Stomach smooth muscle (tissue), 2 donors: ENCODE data around the gene CLPTM1L.

Experiments
- H3K27ac ChIP-seq: one replicate; pipeline ENCODE4 v1.7.0; 2013; ENCODE audit warnings: mild to moderate bottlenecking, low read length, inconsistent platforms
- H3K27me3 ChIP-seq, 2 donors: one replicate each; pipeline ENCODE4 v1.7.0; 2013; ENCODE audit warnings: low read length in 2 of 2; ENCODE audit not compliant: insufficient read depth in 2 of 2, control insufficient read depth in 1 of 2
- H3K36me3 ChIP-seq, 2 donors: one replicate each; pipeline ENCODE4 v1.7.0; 2013; ENCODE audit warnings: low read length in 2 of 2; ENCODE audit not compliant: control insufficient read depth in 2 of 2, insufficient read depth in 2 of 2
- H3K4me1 ChIP-seq: one replicate; pipeline ENCODE4 v1.7.0; 2013; ENCODE audit warnings: low read length; ENCODE audit not compliant: control insufficient read depth, insufficient read depth
- H3K4me3 ChIP-seq, 2 donors: one replicate each; pipeline ENCODE4 v1.7.0; 2013; ENCODE audit warnings: low read length in 2 of 2
- H3K9ac ChIP-seq, 2 donors: one replicate each; pipeline ENCODE4 v1.7.0; 2013; ENCODE audit warnings: low read length in 2 of 2, mild to moderate bottlenecking in 1 of 2
- H3K9me3 ChIP-seq, 2 donors: one replicate each; pipeline ENCODE4 v1.7.0; 2013; ENCODE audit warnings: low read length in 2 of 2; ENCODE audit not compliant: control insufficient read depth in 2 of 2
- donor health status: healthy.
- donor health status: Pancreatic carcinoma.

Gene CLPTM1L

GRCh38 chr5:1387059-1387755 is 42.3 kb upstream of the CLPTM1L start:
- Histone ChIP-seq H3K27me3 (peaks cover 19 to 34% of the 10 kb centered on the region in 2 donors), H3K9ac (no peak overlapping the region), H3K4me1 (peaks cover 13% of the 10 kb centered on the region)

GRCh38 chr5:1386274-1386717 is 41.4 kb upstream of the CLPTM1L start:
- Histone ChIP-seq H3K27me3 (peaks cover 17 to 30% of the 10 kb centered on the region in 2 donors), H3K9ac (peak overlapping the region; percentile 36 to 63), H3K4me1 (peaks cover 13% of the 10 kb centered on the region), H3K9me3 (no peaks in the 10 kb centered on the region), H3K36me3 (no peaks in the 10 kb centered on the region), H3K27ac (no peak overlapping the region), H3K4me3 (peak overlapping the region; percentile 80)

More at GRCh38 chr5:1387059-1387755, 42.3 kb upstream of the CLPTM1L start:
- H3K9me3 ChIP-seq, result no peaks in the 10 kb centered on the region
- H3K27ac ChIP-seq, result no peak overlapping the region
- H3K36me3 ChIP-seq, result no peaks in the 10 kb centered on the region
- H3K4me3 ChIP-seq, result no peak overlapping the region

GRCh38 chr5:1385395-1386273 is 40.7 kb upstream of the CLPTM1L start:
- Histone ChIP-seq H3K9me3 (no peaks in the 10 kb centered on the region), H3K27me3 (peaks cover 17 to 29% of the 10 kb centered on the region in 2 donors), H3K27ac (no peak overlapping the region), H3K36me3 (no peaks in the 10 kb centered on the region), H3K4me1 (peaks cover 14% of the 10 kb centered on the region), H3K4me3 (peak overlapping the region; percentile 80), H3K9ac (peak overlapping the region; percentile 63 to 66)

GRCh38 chr5:1384521-1384920 is 39.6 kb upstream of the CLPTM1L start:
- Histone ChIP-seq H3K27ac (no peak overlapping the region), H3K27me3 (peaks cover 24 to 26% of the 10 kb centered on the region in 2 donors), H3K9me3 (no peaks in the 10 kb centered on the region), H3K4me3 (no peak overlapping the region), H3K9ac (no peak overlapping the region), H3K36me3 (no peaks in the 10 kb centered on the region), H3K4me1 (peaks cover 20% of the 10 kb centered on the region)

GRCh38 chr5:1383886-1384401 is 39.0 kb upstream of the CLPTM1L start:
- H3K27me3 ChIP-seq, result peaks cover 26 to 32% of the 10 kb centered on the region in 2 donors
- no peak overlapping the region for H3K9ac ChIP-seq
- H3K9me3 ChIP-seq, result no peaks in the 10 kb centered on the region
- peaks cover 20% of the 10 kb centered on the region for H3K4me1 ChIP-seq
- no peak overlapping the region for H3K4me3 ChIP-seq
- H3K27ac ChIP-seq, result no peak overlapping the region
- no peaks in the 10 kb centered on the region for H3K36me3 ChIP-seq

- Histone ChIP-seq H3K27me3 (peaks cover 27 to 32% of the 10 kb centered on the region in 2 donors), H3K4me1 (peaks cover 20% of the 10 kb centered on the region)
Measured at GRCh38 chr5:1383344-1383743, 38.4 kb upstream of the CLPTM1L start.

GRCh38 chr5:1382248-1382700 is 37.4 kb upstream of the CLPTM1L start:
- Histone ChIP-seq H3K4me3 (no peak overlapping the region), H3K27me3 (peaks cover 24 to 29% of the 10 kb centered on the region in 2 donors), H3K9ac (no peak overlapping the region)

More at GRCh38 chr5:1383344-1383743, 38.4 kb upstream of the CLPTM1L start:
- H3K9me3 ChIP-seq, result no peaks in the 10 kb centered on the region
- no peak overlapping the region for H3K27ac ChIP-seq
- no peak overlapping the region for H3K4me3 ChIP-seq
- H3K9ac ChIP-seq, result no peak overlapping the region
- H3K36me3 ChIP-seq, result no peaks in the 10 kb centered on the region

GRCh38 chr5:1381370-1382247 is 36.7 kb upstream of the CLPTM1L start:
- Histone ChIP-seq H3K4me1 (peaks cover 16% of the 10 kb centered on the region), H3K27ac (no peak overlapping the region), H3K9me3 (no peaks in the 10 kb centered on the region), H3K4me3 (no peak overlapping the region), H3K36me3 (no peaks in the 10 kb centered on the region), H3K27me3 (peaks cover 18 to 24% of the 10 kb centered on the region in 2 donors), H3K9ac (no peak overlapping the region)

More at GRCh38 chr5:1382248-1382700, 37.4 kb upstream of the CLPTM1L start:
- Histone ChIP-seq H3K9me3 (no peaks in the 10 kb centered on the region), H3K4me1 (peaks cover 20% of the 10 kb centered on the region), H3K36me3 (no peaks in the 10 kb centered on the region), H3K27ac (no peak overlapping the region)

GRCh38 chr5:1380910-1381309 is 36.0 kb upstream of the CLPTM1L start:
- Histone ChIP-seq H3K36me3 (no peaks in the 10 kb centered on the region), H3K9ac (no peak overlapping the region), H3K9me3 (no peaks in the 10 kb centered on the region), H3K4me1 (peaks cover 11% of the 10 kb centered on the region), H3K27ac (no peak overlapping the region), H3K27me3 (peaks cover 13 to 24% of the 10 kb centered on the region in 2 donors), H3K4me3 (peak overlapping the region in 1 of 2 donors; percentile 15)
